ENCODE measurements around the gene LRRC72.
A peak's percentile ranks its signal among the peaks of the same experiment; 100 is the strongest.
"Not testable (repeated sequence)": the region's sequence is repeated elsewhere in the genome, so short reads cannot be mapped to it uniquely, and the experiment has no call there.

Gene LRRC72

GRCh38 chr7:16589881-16590280 is 63.3 kb downstream of the LRRC72 start:
- no peak overlapping the region for H3K4me3 ChIP-seq (ENCODE audit: low read length)
- no peaks in the 10 kb centered on the region for H3K9me3 ChIP-seq (ENCODE audit: control insufficient read depth, low read length)
- H3K4me1 ChIP-seq (ENCODE audit: control insufficient read depth, insufficient read depth, low read length) = peaks cover 10% of the 10 kb centered on the region
- H3K27me3 ChIP-seq (ENCODE audit: control insufficient read depth, insufficient read depth, low read length) = no peaks in the 10 kb centered on the region
- H3K36me3 ChIP-seq (ENCODE audit: control insufficient read depth, insufficient read depth, low read length) = no peaks in the 10 kb centered on the region
- H3K9ac ChIP-seq (ENCODE audit: low read length) = no peak overlapping the region

GRCh38 chr7:16590424-16590823 is 63.8 kb downstream of the LRRC72 start:
- no peak overlapping the region for H3K4me3 ChIP-seq (ENCODE audit: low read length)
- no peak overlapping the region for H3K9ac ChIP-seq (ENCODE audit: low read length)
- peaks cover 10% of the 10 kb centered on the region for H3K4me1 ChIP-seq (ENCODE audit: control insufficient read depth, insufficient read depth, low read length)
- H3K36me3 ChIP-seq (ENCODE audit: control insufficient read depth, insufficient read depth, low read length) = no peaks in the 10 kb centered on the region
- H3K9me3 ChIP-seq (ENCODE audit: control insufficient read depth, low read length) = no peaks in the 10 kb centered on the region
- H3K27me3 ChIP-seq (ENCODE audit: control insufficient read depth, insufficient read depth, low read length) = no peaks in the 10 kb centered on the region

GRCh38 chr7:16592395-16592794 is 65.8 kb downstream of the LRRC72 start:
- H3K9me3 ChIP-seq (ENCODE audit: control insufficient read depth, low read length) = no peaks in the 10 kb centered on the region
- peaks cover 10% of the 10 kb centered on the region for H3K4me1 ChIP-seq (ENCODE audit: control insufficient read depth, insufficient read depth, low read length)
- no peak overlapping the region for H3K9ac ChIP-seq (ENCODE audit: low read length)
- H3K4me3 ChIP-seq (ENCODE audit: low read length) = no peak overlapping the region
- no peaks in the 10 kb centered on the region for H3K36me3 ChIP-seq (ENCODE audit: control insufficient read depth, insufficient read depth, low read length)
- H3K27me3 ChIP-seq (ENCODE audit: control insufficient read depth, insufficient read depth, low read length) = no peaks in the 10 kb centered on the region

- H3K9me3 ChIP-seq (ENCODE audit: control insufficient read depth, low read length) = no peaks in the 10 kb centered on the region
- H3K4me1 ChIP-seq (ENCODE audit: control insufficient read depth, insufficient read depth, low read length) = peaks cover 21% of the 10 kb centered on the region
- H3K36me3 ChIP-seq (ENCODE audit: control insufficient read depth, insufficient read depth, low read length) = no peaks in the 10 kb centered on the region
- no peaks in the 10 kb centered on the region for H3K27me3 ChIP-seq (ENCODE audit: control insufficient read depth, insufficient read depth, low read length)
- H3K9ac ChIP-seq (ENCODE audit: low read length) = no peak overlapping the region
- H3K4me3 ChIP-seq (ENCODE audit: low read length) = no peak overlapping the region
Observed at GRCh38 chr7:16594061-16594460, 67.4 kb downstream of the LRRC72 start.

- Histone ChIP-seq H3K4me1 (ENCODE audit: control insufficient read depth, insufficient read depth, low read length) (peaks cover 27% of the 10 kb centered on the region), H3K27me3 (ENCODE audit: control insufficient read depth, insufficient read depth, low read length) (no peaks in the 10 kb centered on the region), H3K36me3 (ENCODE audit: control insufficient read depth, insufficient read depth, low read length) (no peaks in the 10 kb centered on the region)
Observed at GRCh38 chr7:16594676-16595075, 68.1 kb downstream of the LRRC72 start.

GRCh38 chr7:16595596-16595995 is 69.0 kb downstream of the LRRC72 start:
- not testable (repeated sequence) for H3K9ac ChIP-seq (ENCODE audit: low read length); H3K36me3 ChIP-seq (ENCODE audit: control insufficient read depth, insufficient read depth, low read length); H3K4me3 ChIP-seq (ENCODE audit: low read length); H3K27me3 ChIP-seq (ENCODE audit: control insufficient read depth, insufficient read depth, low read length); H3K9me3 ChIP-seq (ENCODE audit: control insufficient read depth, low read length)
- H3K4me1 ChIP-seq (ENCODE audit: control insufficient read depth, insufficient read depth, low read length) = peaks cover 27% of the 10 kb centered on the region

More at GRCh38 chr7:16594676-16595075, 68.1 kb downstream of the LRRC72 start:
- Histone ChIP-seq H3K4me3 (ENCODE audit: low read length) (no peak overlapping the region), H3K9ac (ENCODE audit: low read length) (no peak overlapping the region), H3K9me3 (ENCODE audit: control insufficient read depth, low read length) (no peaks in the 10 kb centered on the region)

GRCh38 chr7:16598015-16598414 is 71.4 kb downstream of the LRRC72 start:
- Histone ChIP-seq H3K9ac (ENCODE audit: low read length) (no peak overlapping the region), H3K4me1 (ENCODE audit: control insufficient read depth, insufficient read depth, low read length) (peaks cover 27% of the 10 kb centered on the region), H3K9me3 (ENCODE audit: control insufficient read depth, low read length) (no peaks in the 10 kb centered on the region), H3K4me3 (ENCODE audit: low read length) (no peak overlapping the region), H3K36me3 (ENCODE audit: control insufficient read depth, insufficient read depth, low read length) (no peaks in the 10 kb centered on the region), H3K27me3 (ENCODE audit: control insufficient read depth, insufficient read depth, low read length) (no peaks in the 10 kb centered on the region)

- Histone ChIP-seq H3K9ac (ENCODE audit: low read length) (peak overlapping the region; percentile 40), H3K4me1 (ENCODE audit: control insufficient read depth, insufficient read depth, low read length) (peaks cover 17% of the 10 kb centered on the region), H3K27me3 (ENCODE audit: control insufficient read depth, insufficient read depth, low read length) (no peaks in the 10 kb centered on the region), H3K36me3 (ENCODE audit: control insufficient read depth, insufficient read depth, low read length) (no peaks in the 10 kb centered on the region), H3K9me3 (ENCODE audit: control insufficient read depth, low read length) (no peaks in the 10 kb centered on the region), H3K4me3 (ENCODE audit: low read length) (no peak overlapping the region)
Observed at GRCh38 chr7:16599860-16600259, 73.2 kb downstream of the LRRC72 start.

GRCh38 chr7:16603633-16604032 is 77.0 kb downstream of the LRRC72 start:
- Histone ChIP-seq H3K27me3 (ENCODE audit: control insufficient read depth, insufficient read depth, low read length) (no peaks in the 10 kb centered on the region), H3K9me3 (ENCODE audit: control insufficient read depth, low read length) (no peaks in the 10 kb centered on the region), H3K4me3 (ENCODE audit: low read length) (no peak overlapping the region), H3K4me1 (ENCODE audit: control insufficient read depth, insufficient read depth, low read length) (peaks cover 26% of the 10 kb centered on the region), H3K9ac (ENCODE audit: low read length) (no peak overlapping the region), H3K36me3 (ENCODE audit: control insufficient read depth, insufficient read depth, low read length) (no peaks in the 10 kb centered on the region)

- Histone ChIP-seq H3K27me3 (ENCODE audit: control insufficient read depth, insufficient read depth, low read length) (no peaks in the 10 kb centered on the region), H3K9me3 (ENCODE audit: control insufficient read depth, low read length) (no peaks in the 10 kb centered on the region), H3K36me3 (ENCODE audit: control insufficient read depth, insufficient read depth, low read length) (no peaks in the 10 kb centered on the region)
Observed at GRCh38 chr7:16604054-16604453, 77.4 kb downstream of the LRRC72 start.

GRCh38 chr7:16606704-16607103 is 80.1 kb downstream of the LRRC72 start:
- peaks cover 42% of the 10 kb centered on the region for H3K4me1 ChIP-seq (ENCODE audit: control insufficient read depth, insufficient read depth, low read length)
- no peaks in the 10 kb centered on the region for H3K9me3 ChIP-seq (ENCODE audit: control insufficient read depth, low read length)
- no peaks in the 10 kb centered on the region for H3K27me3 ChIP-seq (ENCODE audit: control insufficient read depth, insufficient read depth, low read length)
- no peaks in the 10 kb centered on the region for H3K36me3 ChIP-seq (ENCODE audit: control insufficient read depth, insufficient read depth, low read length)
- no peak overlapping the region for H3K4me3 ChIP-seq (ENCODE audit: low read length)
- peak overlapping the region; percentile 45 for H3K9ac ChIP-seq (ENCODE audit: low read length)

More at GRCh38 chr7:16604054-16604453, 77.4 kb downstream of the LRRC72 start:
- Histone ChIP-seq H3K9ac (ENCODE audit: low read length) (no peak overlapping the region), H3K4me1 (ENCODE audit: control insufficient read depth, insufficient read depth, low read length) (peaks cover 24% of the 10 kb centered on the region), H3K4me3 (ENCODE audit: low read length) (no peak overlapping the region)

- Histone ChIP-seq H3K9me3 (ENCODE audit: control insufficient read depth, low read length) (no peaks in the 10 kb centered on the region), H3K4me3 (ENCODE audit: low read length) (no peak overlapping the region), H3K27me3 (ENCODE audit: control insufficient read depth, insufficient read depth, low read length) (no peaks in the 10 kb centered on the region), H3K4me1 (ENCODE audit: control insufficient read depth, insufficient read depth, low read length) (peaks cover 52% of the 10 kb centered on the region), H3K36me3 (ENCODE audit: control insufficient read depth, insufficient read depth, low read length) (no peaks in the 10 kb centered on the region), H3K9ac (ENCODE audit: low read length) (no peak overlapping the region)
Observed at GRCh38 chr7:16609842-16610450, 83.3 kb downstream of the LRRC72 start.

GRCh38 chr7:16611711-16612110 is 85.1 kb downstream of the LRRC72 start:
- H3K36me3 ChIP-seq (ENCODE audit: control insufficient read depth, insufficient read depth, low read length) = no peaks in the 10 kb centered on the region
- no peak overlapping the region for H3K9ac ChIP-seq (ENCODE audit: low read length)
- H3K27me3 ChIP-seq (ENCODE audit: control insufficient read depth, insufficient read depth, low read length) = no peaks in the 10 kb centered on the region
- H3K9me3 ChIP-seq (ENCODE audit: control insufficient read depth, low read length) = no peaks in the 10 kb centered on the region
- H3K4me1 ChIP-seq (ENCODE audit: control insufficient read depth, insufficient read depth, low read length) = peaks cover 50% of the 10 kb centered on the region
- H3K4me3 ChIP-seq (ENCODE audit: low read length) = no peak overlapping the region
